Heart left ventricle (tissue), 13 donors: ENCODE results near the gene PCDHGC3.
"Not testable (repeated sequence)": the region's sequence is repeated elsewhere in the genome, so short reads cannot be mapped to it uniquely, and the experiment has no call there.

ENCODE experiments used
- POLR2A ChIP-seq, 2 donors: fragments of 450-650 bp; IDR thresholded peaks; one replicate each; pipeline ENCODE4 v1.6.1; 2017; ENCODE audit warnings: antibody characterized with exemption in 2 of 2, mild to moderate bottlenecking in 2 of 2, moderate library complexity in 2 of 2
- TF ChIP-seq, protein P1 (sequence below), 12 donors: fragments of 200-600 bp; sonication (generic) in 4 of 12; IDR thresholded peaks; one replicate each; pipeline versions ENCODE4 v1.5.0 to v1.8.0; 2018 to 2022; ENCODE audit warnings: antibody characterized with exemption in 12 of 12, mild to moderate bottlenecking in 5 of 12
- donor health status: ischemic (EF 13 %, LVEDD 7.1; RV severe dilation, severe dysfunction).
- donor health status: DM: no; HTN: yes; CAD: no.
- donor health status: DM: no; HTN: no; CAD: no.
- donor health status: ischemic (EF 25% LVEDD 6.9; RV normal size, moderate dysfunction).
- donor health status: ischemic (EF 25% LVEDD 5.7; RV mildly dilated, moderate dysfunction).
- donor health status: ischemic (EF 35%, LVEDD 5.7; RV mildly dilated, moderate dysfunction).
- donor health status: nonischemic (EF 11% LVEDD 7.7; RV severe dilation, severe dysfunction).
- donor health status: DM: yes; HTN: yes; CAD: no.
- donor health status: PGD.
- donor health status: ischemic (EF 29% LVEDD 5.4; RV normal size, mild dysfunction).
- donor health status: nonischemic (EF 23%, LVEDD 6.1; RV moderate dilation, normal function).

DNA sequence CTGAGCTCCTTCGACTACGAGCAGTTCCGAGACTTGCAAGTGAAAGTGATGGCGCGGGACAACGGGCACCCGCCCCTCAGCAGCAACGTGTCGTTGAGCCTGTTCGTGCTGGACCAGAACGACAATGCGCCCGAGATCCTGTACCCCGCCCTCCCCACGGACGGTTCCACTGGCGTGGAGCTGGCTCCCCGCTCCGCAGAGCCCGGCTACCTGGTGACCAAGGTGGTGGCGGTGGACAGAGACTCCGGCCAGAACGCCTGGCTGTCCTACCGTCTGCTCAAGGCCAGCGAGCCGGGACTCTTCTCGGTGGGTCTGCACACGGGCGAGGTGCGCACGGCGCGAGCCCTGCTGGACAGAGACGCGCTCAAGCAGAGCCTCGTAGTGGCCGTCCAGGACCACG is 43.5 kb upstream of the PCDHGC3 start:
- TF ChIP-seq, protein P1, sequence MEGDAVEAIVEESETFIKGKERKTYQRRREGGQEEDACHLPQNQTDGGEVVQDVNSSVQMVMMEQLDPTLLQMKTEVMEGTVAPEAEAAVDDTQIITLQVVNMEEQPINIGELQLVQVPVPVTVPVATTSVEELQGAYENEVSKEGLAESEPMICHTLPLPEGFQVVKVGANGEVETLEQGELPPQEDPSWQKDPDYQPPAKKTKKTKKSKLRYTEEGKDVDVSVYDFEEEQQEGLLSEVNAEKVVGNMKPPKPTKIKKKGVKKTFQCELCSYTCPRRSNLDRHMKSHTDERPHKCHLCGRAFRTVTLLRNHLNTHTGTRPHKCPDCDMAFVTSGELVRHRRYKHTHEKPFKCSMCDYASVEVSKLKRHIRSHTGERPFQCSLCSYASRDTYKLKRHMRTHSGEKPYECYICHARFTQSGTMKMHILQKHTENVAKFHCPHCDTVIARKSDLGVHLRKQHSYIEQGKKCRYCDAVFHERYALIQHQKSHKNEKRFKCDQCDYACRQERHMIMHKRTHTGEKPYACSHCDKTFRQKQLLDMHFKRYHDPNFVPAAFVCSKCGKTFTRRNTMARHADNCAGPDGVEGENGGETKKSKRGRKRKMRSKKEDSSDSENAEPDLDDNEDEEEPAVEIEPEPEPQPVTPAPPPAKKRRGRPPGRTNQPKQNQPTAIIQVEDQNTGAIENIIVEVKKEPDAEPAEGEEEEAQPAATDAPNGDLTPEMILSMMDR (IDR thresholded peaks at IDR 0.05): not testable (repeated sequence)
- not testable (repeated sequence) for TF ChIP-seq POLR2A (IDR thresholded peaks at IDR 0.05)
